Endothelial cell of umbilical vein (primary cell): Measurements from ENCODE around the gene WNT9B. TPM values are rescaled to one million over a fixed set of nuclear protein-coding genes. Genes with fewer than 3 reads are reported as not detected.

Source experiments
- BruUV-seq: library from RNA; stranded (reverse); fragments of 400-500 nt; replicated peaks from 2 replicates; lab custom pipeline; 2021; lab: Mats Ljungman, UMichigan
- CTCF ChIA-PET: fragments of 300-600, 350-600 bp; sonication (Branson Sonifier 250); formaldehyde crosslinking; loops from one replicate; lab custom pipeline; 2021; ENCODE audit warnings: antibody characterized with exemption, inconsistent platforms; lab: Charles Lee
- POLR2A ChIA-PET: fragments of 300-600, 350-600 bp; sonication (Branson Sonifier 250); formaldehyde crosslinking; loops from one replicate; lab custom pipeline; 2021; ENCODE audit warnings: antibody characterized with exemption, inconsistent platforms; lab: Charles Lee
- DNase-seq: peaks from one replicate; pipeline ENCODE4 v3.0.0-alpha.2; 2011; ENCODE audit warnings: low read depth, low spot score
- FAIRE-seq: peaks from 2 replicates; lab custom pipeline; 2011; peaks lifted over from hg19 to GRCh38; lab: Jason Lieb, UNC
- H2AFZ ChIP-seq: 2 replicates; pipeline ENCODE4 v1.6.0; 2012; ENCODE audit warnings: low read depth, low read length, control low read depth, inconsistent platforms
- H3K27ac ChIP-seq: 2 replicates; pipeline ENCODE4 v1.5.1; 2011; ENCODE audit warnings: low read depth, mild to moderate bottlenecking, control low read depth, low read length, moderate library complexity; ENCODE audit not compliant: insufficient read depth
- H3K27me3 ChIP-seq, 2 experiments: 2 replicates each; pipeline versions ENCODE4 v1.6.0 to v1.6.1; 2011; ENCODE audit warnings: low read length in 2 of 2, mixed read lengths in 1 of 2; ENCODE audit not compliant: control insufficient read depth in 2 of 2, insufficient read depth in 2 of 2
- H3K36me3 ChIP-seq, 2 experiments: 2 replicates in 1 of 2; 3 replicates in 1 of 2; pipeline ENCODE4 v1.5.1; 2011; ENCODE audit warnings: low read length in 2 of 2, mild to moderate bottlenecking in 1 of 2, moderate library complexity in 1 of 2; ENCODE audit not compliant: control insufficient read depth in 2 of 2, insufficient read depth in 2 of 2; ENCODE audit errors: extremely low read depth in 1 of 2
- H3K4me1 ChIP-seq: 3 replicates; pipeline ENCODE4 v1.5.1; 2011; ENCODE audit warnings: mild to moderate bottlenecking, low read length; ENCODE audit not compliant: control insufficient read depth, insufficient read depth; ENCODE audit errors: extremely low read depth
- H3K4me2 ChIP-seq: 2 replicates; pipeline ENCODE4 v1.6.1; 2011; ENCODE audit warnings: low read length, control low read depth, mixed read lengths; ENCODE audit not compliant: insufficient read depth
- H3K4me3 ChIP-seq, 3 experiments: fragments of 200-600 bp in 1 of 3; sonication (generic), shearing (Covaris generic) in 1 of 3; replicated peaks in 1 of 3; 2 replicates each; pipeline ENCODE4 v1.5.1; 2011 to 2016; ENCODE audit warnings: control low read depth in 3 of 3, low read length in 3 of 3, mild to moderate bottlenecking in 2 of 3, inconsistent platforms in 1 of 3, low read depth in 1 of 3, moderate library complexity in 1 of 3; ENCODE audit not compliant: insufficient read depth in 1 of 3
- H3K79me2 ChIP-seq: 2 replicates; pipeline ENCODE4 v1.6.0; 2012; ENCODE audit warnings: low read length, inconsistent platforms; ENCODE audit not compliant: control insufficient read depth, insufficient read depth
- H3K9ac ChIP-seq: replicated peaks from 2 replicates; pipeline ENCODE3; 2011; ENCODE audit warnings: low read length, control low read depth; ENCODE audit not compliant: insufficient read depth; ENCODE audit errors: extremely low read depth
- H3K9me1 ChIP-seq: replicated peaks from 3 replicates; pipeline ENCODE4 v1.6.0; 2011; ENCODE audit warnings: mild to moderate bottlenecking, low read length; ENCODE audit not compliant: control insufficient read depth, insufficient read depth; ENCODE audit errors: extremely low read depth
- H3K9me3 ChIP-seq: replicated peaks from 2 replicates; pipeline ENCODE4 v1.5.1; 2012; ENCODE audit warnings: low read length, inconsistent platforms; ENCODE audit not compliant: control insufficient read depth, insufficient read depth
- H4K20me1 ChIP-seq: replicated peaks from 2 replicates; pipeline ENCODE3; 2011; ENCODE audit warnings: mild to moderate bottlenecking, low read length; ENCODE audit not compliant: control insufficient read depth, insufficient read depth; ENCODE audit errors: extremely low read depth
- EZH2 ChIP-seq: IDR thresholded peaks from 2 replicates; pipeline ENCODE4 v1.6.1; 2012; ENCODE audit warnings: borderline replicate concordance, low read depth, mild to moderate bottlenecking, moderate library complexity, low read length, inconsistent platforms; ENCODE audit not compliant: severe bottlenecking
- FOS ChIP-seq: IDR thresholded peaks from 2 replicates; pipeline ENCODE4 v1.6.1; 2011; ENCODE audit warnings: mild to moderate bottlenecking, low read length, moderate library complexity, borderline replicate concordance; ENCODE audit not compliant: insufficient read depth
- GATA2 ChIP-seq: IDR thresholded peaks from 2 replicates; pipeline ENCODE4 v1.7.0; 2011; ENCODE audit warnings: low read depth, mild to moderate bottlenecking, moderate library complexity, mixed read lengths, low read length; ENCODE audit not compliant: insufficient read length, insufficient read depth
- JUN ChIP-seq: IDR thresholded peaks from 2 replicates; pipeline ENCODE4 v1.6.1; 2011; ENCODE audit warnings: borderline replicate concordance, low read depth; ENCODE audit not compliant: insufficient read length, insufficient read depth
- MYC ChIP-seq: IDR thresholded peaks from one replicate; pipeline ENCODE4 v1.6.1; 2011; ENCODE audit warnings: mild to moderate bottlenecking, low read depth, low read length
- POLR2A ChIP-seq: IDR thresholded peaks from 2 replicates; pipeline ENCODE4 v1.6.1; 2012; ENCODE audit warnings: low read depth, mild to moderate bottlenecking, control low read depth, low read length
- POLR2AphosphoS5 ChIP-seq: IDR thresholded peaks from 2 replicates; pipeline ENCODE4 v1.6.1; 2012; ENCODE audit warnings: low read depth, mild to moderate bottlenecking, control low read depth, low read length, moderate library complexity; ENCODE audit not compliant: insufficient read depth
- dilution Hi-C: fragments of 300-500 bp; cut with MboI; formaldehyde crosslinking; loops from one replicate; pipeline ENCODE4 v1.15.0; 2019; ENCODE audit warnings: low sequenced_read_pairs; ENCODE audit not compliant: extremely low pct_ligation_motif_present
- intact Hi-C: fragments of 100-400 bp; cut with micrococcal nuclease; formaldehyde crosslinking; loops from one replicate; pipeline ENCODE4 v1.10.0; 2022
- polyA plus RNA-seq, 4 experiments: library from polyadenylated mRNA; depleted of rRNA in 3 of 4; stranded (reverse) in 3 of 4; unstranded in 1 of 4; fragments of >200 nt; gene quantifications; 2 replicates each; pipeline versions ENCODE4 v1.2.1 to v1.2.3, GENCODE V29; 2011 to 2012; ENCODE audit warnings: missing spikeins in 1 of 4
- total RNA-seq: library from RNA; stranded (reverse); gene quantifications from 2 replicates; pipeline ENCODE4 v1.2.3, GENCODE V29; 2021
- TF ChIP-seq, protein P1 (sequence below), 2 donors: IDR thresholded peaks; 1 replicate in 1 of 2; 2 replicates in 1 of 2; pipeline ENCODE4 v1.5.1; 2011; ENCODE audit warnings: low read length in 2 of 2, mild to moderate bottlenecking in 2 of 2, moderate library complexity in 2 of 2, control low read depth in 1 of 2, inconsistent platforms in 1 of 2, low read depth in 1 of 2; ENCODE audit not compliant: insufficient read depth in 1 of 2; ENCODE audit errors: extremely low read depth in 1 of 2
- TF ChIP-seq, protein P2 (sequence below): IDR thresholded peaks from 2 replicates; pipeline ENCODE4 v1.6.1; 2011; ENCODE audit not compliant: insufficient read depth, insufficient read length

WNT9B gene
- total and polyA plus RNA-seq, 2 donors (not counting 3 experiments of a cell fraction or from before 2014, with no cell fraction given): not detected

DNA sequence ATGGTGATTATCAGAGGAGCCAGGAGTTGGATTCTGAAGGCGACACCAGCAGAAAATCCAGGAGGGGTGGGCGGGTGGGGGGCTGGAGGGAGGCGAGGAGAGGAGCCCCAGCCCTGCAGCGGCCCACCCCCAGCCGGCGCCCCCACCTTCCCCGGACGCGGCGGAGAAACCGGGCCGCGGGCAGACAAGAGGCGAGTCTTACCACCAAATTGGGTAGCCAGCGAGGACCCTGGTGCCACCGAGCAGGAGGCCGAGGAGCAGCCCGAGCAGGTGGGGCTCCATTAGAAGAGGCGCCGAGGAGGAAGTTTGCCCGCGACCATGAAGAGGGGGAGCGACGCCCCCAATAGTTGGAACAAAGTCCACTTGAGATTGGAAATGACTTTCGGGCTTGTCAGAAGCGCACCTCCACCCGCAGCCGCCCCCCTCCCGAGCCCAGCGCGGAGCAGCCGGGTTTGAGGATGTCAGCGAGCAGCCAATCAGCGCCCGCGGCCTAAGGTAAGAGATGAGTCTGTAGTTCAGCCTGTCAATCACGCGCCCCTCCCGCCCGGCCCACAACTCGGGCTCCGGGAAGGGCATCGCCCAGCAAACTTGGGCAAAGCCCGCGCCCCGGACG is 33.0 kb upstream of the WNT9B start, which contains the start of gene WNT3:
WNT3 (minus strand) TSS at position 377 of the 613 bp plus-strand sequence; CDS start at position 282, 95 bp downstream.
- BruUV-seq: no TSS peak
- Histone ChIP-seq H3K79me2 (no peaks in the 10 kb centered on the region), H3K36me3 (no peaks in the 10 kb centered on the region), H3K27me3 (peaks cover 66 to 68% of the 10 kb centered on the region in 2 experiments), H2AFZ (no peak within 1 kb of the TSS), H3K9me3 (no peaks in the 10 kb centered on the region), H3K9me1 (no peaks in the 10 kb centered on the region), H3K4me2 (no peak within 1 kb of the TSS), H4K20me1 (no peaks in the 10 kb centered on the region), H3K27ac (no peak within 1 kb of the TSS), H3K4me1 (no peaks in the 10 kb centered on the region), H3K9ac (no peak within 1 kb of the TSS), H3K4me3 (no peak within 1 kb of the TSS)
- POLR2A ChIA-PET: no interaction called here
- CTCF ChIA-PET: no interaction called here
- DNase-seq (no peak), FAIRE-seq (no peak)
- dilution Hi-C loops: no loop called here
- TF ChIP-seq POLR2AphosphoS5 (no peak), POLR2A (no peak), JUN (no peak), EZH2 (no peak), FOS (no peak), GATA2 (no peak), MYC (no peak)
- TF ChIP-seq, protein P1, sequence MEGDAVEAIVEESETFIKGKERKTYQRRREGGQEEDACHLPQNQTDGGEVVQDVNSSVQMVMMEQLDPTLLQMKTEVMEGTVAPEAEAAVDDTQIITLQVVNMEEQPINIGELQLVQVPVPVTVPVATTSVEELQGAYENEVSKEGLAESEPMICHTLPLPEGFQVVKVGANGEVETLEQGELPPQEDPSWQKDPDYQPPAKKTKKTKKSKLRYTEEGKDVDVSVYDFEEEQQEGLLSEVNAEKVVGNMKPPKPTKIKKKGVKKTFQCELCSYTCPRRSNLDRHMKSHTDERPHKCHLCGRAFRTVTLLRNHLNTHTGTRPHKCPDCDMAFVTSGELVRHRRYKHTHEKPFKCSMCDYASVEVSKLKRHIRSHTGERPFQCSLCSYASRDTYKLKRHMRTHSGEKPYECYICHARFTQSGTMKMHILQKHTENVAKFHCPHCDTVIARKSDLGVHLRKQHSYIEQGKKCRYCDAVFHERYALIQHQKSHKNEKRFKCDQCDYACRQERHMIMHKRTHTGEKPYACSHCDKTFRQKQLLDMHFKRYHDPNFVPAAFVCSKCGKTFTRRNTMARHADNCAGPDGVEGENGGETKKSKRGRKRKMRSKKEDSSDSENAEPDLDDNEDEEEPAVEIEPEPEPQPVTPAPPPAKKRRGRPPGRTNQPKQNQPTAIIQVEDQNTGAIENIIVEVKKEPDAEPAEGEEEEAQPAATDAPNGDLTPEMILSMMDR (IDR thresholded peaks at IDR 0.05; ENCODE audit: extremely low read depth in 1 of 2, insufficient read depth in 1 of 2, low read depth in 1 of 2, low read length in 2 of 2): no peak
- TF ChIP-seq, protein P2, sequence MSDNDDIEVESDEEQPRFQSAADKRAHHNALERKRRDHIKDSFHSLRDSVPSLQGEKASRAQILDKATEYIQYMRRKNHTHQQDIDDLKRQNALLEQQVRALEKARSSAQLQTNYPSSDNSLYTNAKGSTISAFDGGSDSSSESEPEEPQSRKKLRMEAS: no peak
- intact Hi-C loops: no loop called here
